ENCODE data around the gene TENT4B.

Gene TENT4B

DNA sequence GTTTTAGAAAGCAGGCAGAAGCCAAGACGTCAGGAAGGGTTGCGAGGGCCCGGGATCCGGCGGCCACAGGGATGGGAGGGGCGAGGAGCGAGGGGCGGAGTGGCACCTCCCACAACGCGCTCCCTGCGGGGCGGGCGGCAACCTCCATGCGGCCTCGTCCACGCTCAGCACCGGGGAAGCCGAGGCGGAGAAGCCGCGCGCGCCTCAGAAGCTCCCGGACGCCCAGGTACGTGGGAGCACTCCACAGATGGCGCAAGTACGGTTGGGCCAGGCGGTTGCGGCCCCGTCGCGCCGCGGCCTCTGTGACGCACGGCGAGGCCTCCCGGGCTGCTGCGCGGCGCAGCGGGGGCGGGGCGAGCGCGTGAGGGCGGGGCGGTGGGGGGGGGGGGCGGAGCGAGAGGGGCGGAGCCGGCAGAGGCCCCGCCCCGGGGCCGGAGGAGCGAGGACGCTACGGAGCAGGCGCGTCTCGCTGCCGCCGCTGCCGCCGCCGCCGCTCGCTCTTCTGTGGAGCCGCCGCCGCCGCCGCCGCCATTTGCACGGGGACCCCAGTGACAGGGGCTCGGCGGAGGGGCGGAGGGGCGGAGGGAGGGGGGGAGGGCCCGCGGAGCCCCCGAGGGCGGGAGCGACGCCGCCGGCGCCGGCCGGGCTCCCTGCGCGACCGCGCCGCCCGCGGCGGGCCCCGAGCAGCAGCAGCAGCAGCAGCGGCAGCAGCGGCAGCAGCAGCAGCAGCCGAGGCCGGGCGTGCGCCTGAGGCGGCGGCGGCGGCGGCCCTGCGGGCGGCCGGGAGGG lies at the start of gene TENT4B:
TENT4B (plus strand) TSS at position 500 of the 789 bp plus-strand sequence. CDS start 316 bp downstream, outside the sequence.
- H3K9ac ChIP-seq (ENCODE audit: insufficient read length): peak within 1 kb of the TSS; percentile 72
- peak within 1 kb of the TSS; percentile 73; the same call in 1 of the 2 replicates for H3K27ac ChIP-seq
- peak within 1 kb of the TSS; percentile 78 for H3K4me3 ChIP-seq
- TF ChIP-seq FOXP2 (optimal IDR thresholded peaks at IDR 0.05; ENCODE audit: control extremely low read depth, extremely low read length, insufficient read depth) (no peak), POLR2AphosphoS5 (IDR thresholded peaks at IDR 0.05; ENCODE audit: borderline replicate concordance, low read depth, low read length) (peak; percentile 81)
- H3K36me3 ChIP-seq (ENCODE audit: insufficient read depth, low read length): no peaks in the 10 kb centered on the region
- no peaks in the 10 kb centered on the region for H3K9me3 ChIP-seq (ENCODE audit: low read depth, low read length)
- no peak for DNase-seq (ENCODE audit: low read depth, low spot score)

DNA sequence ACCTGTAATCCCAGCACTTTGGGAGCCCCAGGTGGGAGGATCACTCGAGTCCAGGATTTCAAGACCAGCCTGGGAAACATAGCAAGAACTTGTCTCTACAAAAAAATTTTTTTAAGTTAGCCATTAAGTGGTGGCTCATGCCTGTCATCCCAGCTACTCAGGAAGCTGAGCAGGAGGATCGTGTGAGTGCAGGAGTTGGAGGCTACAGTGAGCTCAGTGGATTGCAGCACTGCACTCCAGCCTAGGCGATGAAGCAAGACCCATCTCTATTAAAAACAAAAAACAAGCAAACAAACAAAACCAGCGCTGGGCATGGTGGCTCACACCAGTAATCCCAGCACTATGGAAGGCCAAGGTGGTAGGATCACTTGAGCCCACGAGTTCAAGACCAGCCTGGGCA lies 49.3 kb upstream of the TENT4B start:
- no peak for TF ChIP-seq EZH2 (IDR thresholded peaks at IDR 0.05)
- TF ChIP-seq POLR2AphosphoS5 (IDR thresholded peaks at IDR 0.05; ENCODE audit: borderline replicate concordance, low read depth, low read length): no peak
- no peak for TF ChIP-seq FOXP2 (optimal IDR thresholded peaks at IDR 0.05; ENCODE audit: control extremely low read depth, extremely low read length, insufficient read depth)
- Histone ChIP-seq H3K4me3 (no peak overlapping the region), H3K27ac (no peak overlapping the region), H3K9ac (ENCODE audit: insufficient read length) (no peak overlapping the region), H3K9me3 (ENCODE audit: low read depth, low read length) (no peaks in the 10 kb centered on the region), H3K36me3 (ENCODE audit: insufficient read depth, low read length) (peaks cover 17% of the 10 kb centered on the region; the same call in 1 of the 2 replicates)
- no peak for DNase-seq (ENCODE audit: low read depth, low spot score)

DNA sequence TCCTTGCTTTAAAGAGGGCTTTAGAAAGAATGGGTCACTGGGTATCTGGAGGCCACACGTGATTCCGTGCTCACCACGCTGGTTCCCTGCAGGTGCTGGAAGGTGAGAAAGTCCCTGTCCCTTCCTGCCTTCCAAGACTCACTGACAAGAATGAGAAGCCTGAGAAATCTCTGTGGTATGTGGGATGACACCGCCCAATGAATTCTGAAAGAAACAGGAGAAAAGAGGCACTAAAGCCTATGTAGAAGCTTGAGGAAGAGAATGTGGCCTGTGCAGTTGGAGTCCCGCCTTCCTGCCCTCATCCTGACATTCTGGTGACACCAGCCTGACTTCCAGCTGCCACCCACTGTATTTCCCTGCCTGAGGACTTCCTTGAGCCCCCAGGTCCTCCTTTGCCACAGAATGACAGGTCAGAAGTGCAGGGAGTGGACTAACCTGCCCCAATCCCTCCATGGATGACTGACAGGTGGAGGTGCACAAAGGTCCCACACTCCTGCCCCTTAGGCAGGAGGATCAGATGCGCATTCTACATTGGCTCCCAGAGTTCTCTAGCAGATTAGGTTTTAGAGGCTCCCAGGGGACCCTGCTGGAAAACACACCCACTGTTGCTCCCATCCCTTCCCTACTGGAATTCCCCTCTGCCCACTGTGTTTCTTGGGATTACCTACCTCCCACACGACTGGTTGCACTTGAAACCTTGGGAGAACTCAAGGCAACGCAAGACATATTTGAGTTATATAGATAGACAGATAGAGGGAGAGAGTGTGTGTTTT lies 38.6 kb upstream of the TENT4B start:
- no peak for DNase-seq (ENCODE audit: low read depth, low spot score)
- Histone ChIP-seq H3K4me3 (no peak overlapping the region), H3K27ac (no peak overlapping the region), H3K9me3 (ENCODE audit: low read depth, low read length) (no peaks in the 10 kb centered on the region), H3K36me3 (ENCODE audit: insufficient read depth, low read length) (no peaks in the 10 kb centered on the region), H3K9ac (ENCODE audit: insufficient read length) (no peak overlapping the region)
- no peak for TF ChIP-seq EZH2 (IDR thresholded peaks at IDR 0.05)
- TF ChIP-seq POLR2AphosphoS5 (IDR thresholded peaks at IDR 0.05; ENCODE audit: borderline replicate concordance, low read depth, low read length): no peak
- no peak for TF ChIP-seq FOXP2 (optimal IDR thresholded peaks at IDR 0.05; ENCODE audit: control extremely low read depth, extremely low read length, insufficient read depth)

DNA sequence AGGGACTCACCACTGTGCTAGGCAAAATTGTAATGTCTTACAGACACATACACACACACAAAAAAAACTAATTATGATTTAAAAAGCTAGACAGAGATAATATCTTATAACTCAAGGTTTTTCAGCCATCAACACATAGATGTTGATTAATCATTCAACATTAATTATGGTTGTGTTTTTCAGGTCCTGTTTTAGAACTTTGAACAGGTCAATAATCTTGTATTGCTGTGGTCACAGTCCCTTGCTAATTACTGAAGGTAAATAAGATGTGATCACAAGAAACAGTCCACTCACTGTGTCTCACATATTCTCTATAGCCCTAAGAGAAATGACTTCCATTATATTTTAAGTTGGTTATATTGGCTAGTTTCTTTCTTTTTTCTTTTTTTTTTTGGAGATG lies 32.4 kb upstream of the TENT4B start:
- no peak overlapping the region for H3K4me3 ChIP-seq
- TF ChIP-seq FOXP2 (optimal IDR thresholded peaks at IDR 0.05; ENCODE audit: control extremely low read depth, extremely low read length, insufficient read depth) (no peak), EZH2 (IDR thresholded peaks at IDR 0.05) (no peak), POLR2AphosphoS5 (IDR thresholded peaks at IDR 0.05; ENCODE audit: borderline replicate concordance, low read depth, low read length) (no peak)
- DNase-seq (ENCODE audit: low read depth, low spot score): no peak
- H3K36me3 ChIP-seq (ENCODE audit: insufficient read depth, low read length): no peaks in the 10 kb centered on the region
- H3K9me3 ChIP-seq (ENCODE audit: low read depth, low read length): no peaks in the 10 kb centered on the region
- no peak overlapping the region for H3K9ac ChIP-seq (ENCODE audit: insufficient read length)
- no peak overlapping the region for H3K27ac ChIP-seq

DNA sequence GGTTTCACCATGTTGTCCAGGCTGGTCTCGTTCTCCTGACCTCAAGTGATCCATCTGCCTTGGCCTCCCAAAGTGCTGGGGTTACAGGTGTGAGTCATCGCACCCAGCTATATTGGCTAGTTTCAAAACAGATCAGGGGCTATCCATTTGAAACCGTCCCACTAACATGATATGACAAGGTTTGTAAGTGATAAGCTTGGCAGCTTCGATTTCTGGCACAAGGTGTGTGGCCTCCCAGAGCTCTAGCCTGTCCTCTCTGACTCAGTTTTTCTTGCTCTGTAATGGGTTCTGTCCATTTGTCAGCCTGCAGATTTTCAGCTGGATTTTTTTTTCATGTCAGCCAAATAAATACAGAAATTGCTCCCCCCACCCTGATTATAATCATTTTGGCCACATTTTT lies 31.8 kb upstream of the TENT4B start:
- no peaks in the 10 kb centered on the region for H3K9me3 ChIP-seq (ENCODE audit: low read depth, low read length)
- no peaks in the 10 kb centered on the region for H3K36me3 ChIP-seq (ENCODE audit: insufficient read depth, low read length)
- no peak overlapping the region for H3K27ac ChIP-seq
- no peak overlapping the region for H3K4me3 ChIP-seq
- no peak overlapping the region for H3K9ac ChIP-seq (ENCODE audit: insufficient read length)
- TF ChIP-seq POLR2AphosphoS5 (IDR thresholded peaks at IDR 0.05; ENCODE audit: borderline replicate concordance, low read depth, low read length) (no peak), FOXP2 (optimal IDR thresholded peaks at IDR 0.05; ENCODE audit: control extremely low read depth, extremely low read length, insufficient read depth) (no peak), EZH2 (IDR thresholded peaks at IDR 0.05) (no peak)
- no peak for DNase-seq (ENCODE audit: low read depth, low spot score)

DNA sequence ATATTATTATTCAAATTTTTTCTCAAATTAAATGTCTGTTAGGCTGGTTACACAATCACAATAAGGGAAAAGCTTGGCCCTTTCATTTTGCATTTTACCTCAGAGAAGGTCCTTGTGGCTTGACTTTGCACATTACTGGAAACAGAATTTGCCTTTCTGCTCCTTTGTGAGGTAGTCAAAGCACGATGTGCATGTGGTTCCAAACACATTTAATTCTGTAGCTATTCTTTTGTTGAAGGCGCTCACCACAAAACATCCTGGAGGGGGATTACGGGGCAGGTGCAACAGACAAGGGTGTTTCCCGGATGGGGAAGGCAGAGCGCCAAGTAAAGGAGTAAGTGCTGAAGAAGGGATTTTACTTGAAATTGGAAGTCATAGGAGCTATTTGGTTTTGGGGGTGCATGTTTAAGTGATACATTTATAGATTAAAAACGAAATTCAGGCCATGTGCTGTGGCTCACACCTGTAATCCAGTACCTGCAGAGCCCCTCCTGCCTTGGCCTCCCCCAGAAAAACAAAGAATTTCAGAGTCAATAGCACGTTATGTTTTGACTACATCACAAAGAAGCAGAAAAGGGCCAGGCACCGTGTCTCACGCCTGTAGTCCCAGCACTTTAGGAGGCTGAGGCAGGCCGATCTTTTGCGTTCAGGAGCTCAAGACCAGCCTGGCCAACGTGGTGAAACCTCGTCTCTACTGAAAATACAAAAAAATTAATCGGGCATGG lies 31.2 kb upstream of the TENT4B start:
- Histone ChIP-seq H3K27ac (no peak overlapping the region), H3K36me3 (ENCODE audit: insufficient read depth, low read length) (no peaks in the 10 kb centered on the region), H3K9me3 (ENCODE audit: low read depth, low read length) (no peaks in the 10 kb centered on the region), H3K4me3 (no peak overlapping the region), H3K9ac (ENCODE audit: insufficient read length) (no peak overlapping the region)
- TF ChIP-seq FOXP2 (optimal IDR thresholded peaks at IDR 0.05; ENCODE audit: control extremely low read depth, extremely low read length, insufficient read depth) (no peak), EZH2 (IDR thresholded peaks at IDR 0.05) (no peak), POLR2AphosphoS5 (IDR thresholded peaks at IDR 0.05; ENCODE audit: borderline replicate concordance, low read depth, low read length) (no peak)
- DNase-seq (ENCODE audit: low read depth, low spot score): no peak

DNA sequence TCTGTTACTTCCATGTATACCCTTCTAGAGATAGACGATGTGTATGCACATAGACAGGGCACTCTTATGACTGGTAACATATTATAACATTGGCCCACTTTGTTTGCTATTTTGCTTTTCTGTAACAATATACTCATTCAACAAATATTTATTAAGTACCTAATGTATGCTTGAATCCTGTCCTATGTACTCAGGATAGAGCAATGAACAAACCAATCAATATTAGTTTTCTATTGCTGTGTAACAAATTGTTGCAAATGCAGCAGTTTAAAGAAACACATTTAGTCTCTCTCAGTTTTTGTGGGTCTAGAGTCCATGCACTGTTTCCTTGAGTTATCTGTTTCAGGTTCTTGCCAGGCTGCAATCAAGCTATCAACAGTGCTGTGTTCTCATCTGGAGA lies 29.7 kb upstream of the TENT4B start:
- Histone ChIP-seq H3K27ac (no peak overlapping the region), H3K36me3 (ENCODE audit: insufficient read depth, low read length) (no peaks in the 10 kb centered on the region), H3K4me3 (no peak overlapping the region), H3K9me3 (ENCODE audit: low read depth, low read length) (no peaks in the 10 kb centered on the region), H3K9ac (ENCODE audit: insufficient read length) (no peak overlapping the region)
- no peak for DNase-seq (ENCODE audit: low read depth, low spot score)
- no peak for TF ChIP-seq FOXP2 (optimal IDR thresholded peaks at IDR 0.05; ENCODE audit: control extremely low read depth, extremely low read length, insufficient read depth)
- no peak for TF ChIP-seq POLR2AphosphoS5 (IDR thresholded peaks at IDR 0.05; ENCODE audit: borderline replicate concordance, low read depth, low read length)
- TF ChIP-seq EZH2 (IDR thresholded peaks at IDR 0.05): no peak

DNA sequence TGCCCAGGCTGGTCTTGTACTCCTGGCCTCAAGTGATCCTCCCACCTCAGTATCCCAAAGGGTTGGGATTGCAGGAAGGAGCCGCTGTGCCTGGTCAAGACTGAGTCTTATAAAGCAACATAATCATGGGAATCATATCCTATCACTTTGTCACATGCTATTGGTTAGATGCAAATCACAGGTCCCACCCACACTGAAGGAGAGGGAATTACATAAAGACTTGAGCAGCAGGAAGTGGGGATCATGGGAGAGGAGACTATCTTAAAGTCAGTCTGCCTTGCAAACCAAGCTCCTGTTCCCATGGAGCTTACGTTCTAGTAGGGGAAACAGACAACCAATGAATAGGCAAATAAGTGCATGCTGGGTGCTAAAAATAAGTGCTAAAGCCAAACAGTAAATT lies 28.3 kb upstream of the TENT4B start:
- H3K27ac ChIP-seq: no peak overlapping the region
- TF ChIP-seq POLR2AphosphoS5 (IDR thresholded peaks at IDR 0.05; ENCODE audit: borderline replicate concordance, low read depth, low read length) (no peak), EZH2 (IDR thresholded peaks at IDR 0.05) (no peak), FOXP2 (optimal IDR thresholded peaks at IDR 0.05; ENCODE audit: control extremely low read depth, extremely low read length, insufficient read depth) (no peak)
- no peaks in the 10 kb centered on the region for H3K9me3 ChIP-seq (ENCODE audit: low read depth, low read length)
- no peak overlapping the region for H3K9ac ChIP-seq (ENCODE audit: insufficient read length)
- no peak for DNase-seq (ENCODE audit: low read depth, low spot score)
- no peaks in the 10 kb centered on the region for H3K36me3 ChIP-seq (ENCODE audit: insufficient read depth, low read length)
- no peak overlapping the region for H3K4me3 ChIP-seq
